ENCODE data around the gene DUSP6.

The DUSP6 gene

DNA sequence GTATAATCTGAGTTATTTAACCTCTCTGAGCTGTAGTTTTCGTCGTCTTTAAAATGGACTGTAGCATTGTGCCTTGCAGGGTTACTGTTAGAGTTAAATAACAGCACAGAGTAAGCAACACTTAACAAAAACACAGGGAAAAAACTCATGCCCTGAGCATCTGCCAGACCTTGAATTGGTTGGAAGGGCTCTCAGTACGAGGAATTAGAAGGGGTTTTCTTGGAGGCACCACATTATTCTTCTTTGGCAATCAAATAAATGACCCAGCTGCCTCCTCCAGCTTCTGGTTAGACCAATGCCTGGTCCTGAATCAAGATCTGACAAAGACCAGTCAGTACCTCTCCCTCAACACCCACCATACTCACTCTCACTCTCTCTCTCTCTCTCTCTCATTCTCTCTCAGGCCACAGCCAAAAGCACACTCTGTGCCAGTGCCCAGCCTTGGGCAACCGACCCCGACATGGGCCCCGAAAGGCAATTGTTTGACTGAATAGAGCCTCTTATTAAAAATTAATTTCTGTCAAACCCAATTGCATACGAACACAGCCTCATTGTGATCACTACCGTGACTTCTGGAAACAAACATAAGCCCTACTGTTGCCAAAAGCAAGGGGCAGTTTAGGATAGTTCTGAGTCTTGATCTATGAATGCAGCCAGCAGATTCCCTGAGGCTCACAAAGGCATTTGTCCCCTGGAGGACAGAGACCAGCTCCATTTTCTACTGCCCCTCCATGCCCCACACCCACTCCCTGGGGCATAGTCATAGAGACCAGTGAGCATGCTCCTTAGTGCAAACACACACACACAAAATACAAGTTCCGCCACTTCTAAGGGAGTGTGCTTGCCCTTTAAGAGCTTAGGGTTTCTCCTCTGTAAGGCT, 23.9 kb downstream of the DUSP6 start:
- DNase-seq (ENCODE audit: low spot score): no peak

DNA sequence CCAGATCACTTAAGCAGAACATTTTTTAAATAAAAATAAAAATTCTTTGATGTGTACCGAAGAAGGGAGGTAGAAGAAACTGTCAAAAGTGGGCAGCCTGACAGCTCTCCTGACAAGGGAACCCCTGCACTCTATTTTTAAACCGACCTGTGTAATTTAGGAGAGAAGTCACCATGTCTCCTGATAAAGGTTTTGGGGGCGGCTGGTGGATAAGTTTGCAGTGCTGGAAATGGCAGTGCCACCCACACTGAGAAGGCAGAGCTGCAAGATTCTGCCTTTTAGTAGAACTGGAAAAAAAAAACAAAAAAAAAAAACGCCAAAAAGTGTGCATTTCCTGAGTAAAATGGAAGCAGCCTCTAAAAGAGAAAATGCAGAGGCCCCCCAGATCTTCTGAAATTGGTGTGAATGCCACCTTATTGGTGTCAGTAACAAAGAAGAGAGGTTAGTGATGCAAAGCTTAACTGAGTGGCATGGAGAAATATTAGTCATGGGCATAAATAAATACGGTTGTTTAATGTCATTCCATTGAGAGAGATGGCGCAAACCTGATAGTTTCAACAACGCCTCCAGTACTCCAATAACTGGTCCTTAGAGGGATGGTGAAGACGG, 24.7 kb downstream of the DUSP6 start:
- DNase-seq (ENCODE audit: low spot score): no peak

GRCh38 chr12:89326239-89327040, 25.9 kb downstream of the DUSP6 start:
- DNase-seq (ENCODE audit: low spot score): no peak

GRCh38 chr12:89325495-89325894, 26.8 kb downstream of the DUSP6 start:
- no peak for DNase-seq (ENCODE audit: low spot score)

GRCh38 chr12:89324437-89324836, 27.9 kb downstream of the DUSP6 start:
- no peak for DNase-seq (ENCODE audit: low spot score)

DNA sequence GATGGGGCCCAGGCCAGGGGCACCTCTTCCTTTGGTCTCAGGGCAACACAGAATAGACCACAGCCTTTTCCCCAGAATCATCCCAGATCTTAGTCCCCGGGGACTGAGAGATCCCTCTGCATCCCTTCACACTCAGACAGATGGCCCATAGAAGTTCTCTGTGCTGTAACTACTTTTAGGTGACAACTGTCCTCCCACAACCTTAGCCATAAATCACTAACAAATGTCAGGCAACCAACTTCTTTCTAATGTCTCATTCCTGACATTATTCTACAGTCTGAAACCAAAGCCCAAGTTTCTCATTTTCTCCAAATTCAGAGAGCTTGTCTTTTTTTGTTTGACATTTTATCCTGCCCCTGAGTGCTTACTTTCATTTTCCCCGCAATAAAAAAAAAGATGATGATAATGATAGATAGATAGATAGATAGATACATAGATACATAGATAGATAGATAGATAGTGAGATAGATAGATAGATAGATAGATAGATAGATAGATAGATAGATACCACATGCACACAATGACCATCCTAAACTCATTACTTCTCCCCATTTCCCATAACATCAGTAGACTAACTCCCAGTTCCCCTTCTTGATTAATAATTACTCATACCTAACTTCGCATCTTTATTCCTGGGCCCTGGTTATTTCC, 28.6 kb downstream of the DUSP6 start:
- DNase-seq (ENCODE audit: low spot score): no peak

GRCh38 chr12:89320735-89321134, 31.6 kb downstream of the DUSP6 start:
- DNase-seq (ENCODE audit: low spot score): no peak

- no peak for DNase-seq (ENCODE audit: low spot score)
Measured at GRCh38 chr12:89319606-89320005, 32.7 kb downstream of the DUSP6 start.

- no peak for DNase-seq (ENCODE audit: low spot score)
Measured at GRCh38 chr12:89319122-89319521, 33.2 kb downstream of the DUSP6 start.

DNA sequence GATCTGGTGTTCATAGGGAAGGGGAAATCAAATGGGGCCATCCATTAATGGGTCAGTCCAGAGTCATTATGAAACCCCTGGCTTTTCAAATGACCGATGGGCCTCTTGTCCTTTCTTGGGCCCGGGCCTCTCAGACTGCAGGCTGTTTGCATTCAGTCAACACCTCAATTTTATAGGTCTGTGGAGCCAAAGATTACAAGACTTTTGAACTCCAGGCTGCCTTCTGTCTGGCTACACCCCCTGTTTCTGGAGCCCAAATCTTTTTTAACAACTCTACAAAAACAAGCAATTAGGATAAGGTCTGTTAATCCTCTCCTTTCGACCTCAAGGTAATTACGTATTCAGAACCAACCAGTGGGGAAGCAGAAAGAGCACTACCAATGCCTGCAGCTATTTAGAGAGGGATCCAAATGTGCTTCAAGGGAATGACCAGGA, 35.6 kb downstream of the DUSP6 start:
- DNase-seq (ENCODE audit: low spot score): no peak

GRCh38 chr12:89314060-89314761, 38.1 kb downstream of the DUSP6 start:
- DNase-seq (ENCODE audit: low spot score): no peak

GRCh38 chr12:89311703-89312293, 40.5 kb downstream of the DUSP6 start:
- DNase-seq (ENCODE audit: low spot score): no peak

DNA sequence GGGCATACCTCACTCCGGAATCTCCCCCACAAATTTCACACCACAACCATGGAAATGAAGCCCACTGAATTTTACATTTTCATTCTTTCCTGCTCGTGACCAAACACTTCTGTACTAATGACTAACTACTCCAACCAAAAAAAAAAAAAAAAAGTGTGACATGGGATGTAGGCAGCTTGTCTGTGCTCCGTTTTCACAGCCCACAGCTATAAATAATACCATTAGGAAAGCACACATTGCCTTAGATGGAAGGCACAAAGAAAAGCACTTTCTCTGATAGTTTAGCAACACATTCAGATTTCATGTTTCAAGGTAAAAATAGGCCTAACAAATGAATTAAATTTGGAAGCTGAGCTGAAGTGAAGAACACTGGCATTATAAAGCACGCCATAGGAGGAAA, 42.5 kb downstream of the DUSP6 start:
- DNase-seq (ENCODE audit: low spot score): no peak

GRCh38 chr12:89309440-89309802, 42.9 kb downstream of the DUSP6 start:
- no peak for DNase-seq (ENCODE audit: low spot score)

DNA sequence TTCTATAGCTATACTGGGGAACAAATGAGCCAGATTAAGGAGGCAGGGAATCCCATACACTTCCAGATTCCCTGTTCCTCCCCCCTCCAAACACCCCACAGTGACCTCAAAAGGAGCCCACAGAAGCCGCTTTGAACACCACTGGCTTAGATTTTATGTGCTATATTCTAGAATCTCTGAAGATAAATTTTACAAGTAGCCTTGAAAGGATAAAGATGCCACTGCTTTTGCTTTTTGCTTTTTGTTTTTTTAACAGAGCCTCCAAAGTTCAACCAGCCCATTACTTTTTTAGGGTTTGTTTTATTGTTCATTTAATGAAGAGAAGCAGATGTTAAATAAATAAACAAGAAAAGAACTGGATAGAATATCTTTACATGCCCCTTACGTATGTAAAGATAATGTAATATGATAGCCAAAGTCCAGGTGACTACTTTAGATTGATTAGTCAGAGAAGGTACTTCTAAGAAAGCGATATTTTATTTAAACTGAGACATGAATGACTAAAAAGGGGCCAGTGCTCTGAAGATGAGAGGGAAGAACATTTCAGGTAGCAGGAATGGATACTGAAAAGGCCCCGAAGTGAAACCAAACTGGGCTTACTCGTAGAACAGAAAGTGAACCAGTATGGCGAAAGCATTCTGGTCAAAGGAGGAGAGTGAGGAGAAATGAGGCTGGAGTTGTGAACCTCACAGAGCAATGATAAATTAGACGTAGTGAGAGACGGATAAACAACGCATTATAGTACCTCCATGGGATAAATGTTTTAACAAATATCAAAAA, 44.6 kb downstream of the DUSP6 start:
- DNase-seq (ENCODE audit: low spot score): no peak

GRCh38 chr12:89306827-89307473, 45.4 kb downstream of the DUSP6 start:
- no peak for DNase-seq (ENCODE audit: low spot score)

GRCh38 chr12:89305373-89305772, 46.9 kb downstream of the DUSP6 start:
- no peak for DNase-seq (ENCODE audit: low spot score)

- DNase-seq (ENCODE audit: low spot score): no peak
Measured at GRCh38 chr12:89299931-89300330, 52.4 kb downstream of the DUSP6 start.

- no peak for DNase-seq (ENCODE audit: low spot score)
Measured at GRCh38 chr12:89299417-89299816, 52.9 kb downstream of the DUSP6 start.

All from AG20443 (cell line).